ENCODE results near the gene MALRD1.

The MALRD1 gene

DNA sequence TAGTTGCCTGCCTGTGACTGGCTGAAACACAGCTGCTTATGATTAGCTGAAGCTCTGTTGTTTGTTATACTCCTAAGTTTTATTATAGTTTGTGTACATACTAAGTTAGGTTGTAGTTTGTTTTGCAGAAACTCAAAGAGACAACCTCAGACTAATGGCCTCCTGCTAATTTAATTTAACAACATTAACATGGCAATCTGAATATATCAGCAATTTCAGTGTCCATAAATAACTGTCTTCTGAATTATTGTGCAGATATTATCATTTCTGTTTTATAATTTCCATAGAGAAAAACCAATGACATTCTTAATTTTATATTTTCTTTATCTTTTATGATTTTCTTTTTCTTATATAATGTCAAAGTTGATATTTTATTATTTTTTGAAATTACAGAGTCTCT, 469.5 kb downstream of the MALRD1 start:
- ChIA-PET POLR2A (ENCODE audit: low non-redundant PET) (no interaction called here), CTCF (no interaction called here)
- TF ChIP-seq, protein P1, sequence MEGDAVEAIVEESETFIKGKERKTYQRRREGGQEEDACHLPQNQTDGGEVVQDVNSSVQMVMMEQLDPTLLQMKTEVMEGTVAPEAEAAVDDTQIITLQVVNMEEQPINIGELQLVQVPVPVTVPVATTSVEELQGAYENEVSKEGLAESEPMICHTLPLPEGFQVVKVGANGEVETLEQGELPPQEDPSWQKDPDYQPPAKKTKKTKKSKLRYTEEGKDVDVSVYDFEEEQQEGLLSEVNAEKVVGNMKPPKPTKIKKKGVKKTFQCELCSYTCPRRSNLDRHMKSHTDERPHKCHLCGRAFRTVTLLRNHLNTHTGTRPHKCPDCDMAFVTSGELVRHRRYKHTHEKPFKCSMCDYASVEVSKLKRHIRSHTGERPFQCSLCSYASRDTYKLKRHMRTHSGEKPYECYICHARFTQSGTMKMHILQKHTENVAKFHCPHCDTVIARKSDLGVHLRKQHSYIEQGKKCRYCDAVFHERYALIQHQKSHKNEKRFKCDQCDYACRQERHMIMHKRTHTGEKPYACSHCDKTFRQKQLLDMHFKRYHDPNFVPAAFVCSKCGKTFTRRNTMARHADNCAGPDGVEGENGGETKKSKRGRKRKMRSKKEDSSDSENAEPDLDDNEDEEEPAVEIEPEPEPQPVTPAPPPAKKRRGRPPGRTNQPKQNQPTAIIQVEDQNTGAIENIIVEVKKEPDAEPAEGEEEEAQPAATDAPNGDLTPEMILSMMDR (conservative IDR thresholded peaks at IDR 0.05; ENCODE audit: low read depth), result no peak
- no peak overlapping the region for H3K27ac ChIP-seq
- no peak for DNase-seq (ENCODE audit: low spot score)

- POLR2A ChIA-PET (ENCODE audit: low non-redundant PET), result no interaction called here
- CTCF ChIA-PET, result no interaction called here
- no peak for DNase-seq (ENCODE audit: low spot score)
- H3K27ac ChIP-seq, result no peak overlapping the region
- TF ChIP-seq, protein P1 (conservative IDR thresholded peaks at IDR 0.05; ENCODE audit: low read depth), result no peak
These were observed 470.0 kb downstream of the MALRD1 start for GRCh38 chr10:19518632-19519031.

- POLR2A ChIA-PET (ENCODE audit: low non-redundant PET), result no interaction called here
- no peak overlapping the region for H3K27ac ChIP-seq
- TF ChIP-seq, protein P1 (conservative IDR thresholded peaks at IDR 0.05; ENCODE audit: low read depth), result no peak
- CTCF ChIA-PET, result interaction anchor here (0.6 kb wide), 1 partner anchor 108 kb away, joined by 3 read pairs; no protein-coding TSS in a partner anchor
- DNase-seq (ENCODE audit: low spot score), result no peak
These were observed 482.7 kb downstream of the MALRD1 start for GRCh38 chr10:19531324-19531723.

GRCh38 chr10:19532411-19532810, 483.8 kb downstream of the MALRD1 start:
- no peak overlapping the region for H3K27ac ChIP-seq
- ChIA-PET POLR2A (ENCODE audit: low non-redundant PET) (no interaction called here), CTCF (no interaction called here)
- no peak for DNase-seq (ENCODE audit: low spot score)
- TF ChIP-seq, protein P1 (conservative IDR thresholded peaks at IDR 0.05; ENCODE audit: low read depth), result no peak

- ChIA-PET CTCF (no interaction called here), POLR2A (ENCODE audit: low non-redundant PET) (no interaction called here)
- no peak for DNase-seq (ENCODE audit: low spot score)
- TF ChIP-seq, protein P1 (conservative IDR thresholded peaks at IDR 0.05; ENCODE audit: low read depth), result no peak
- no peak overlapping the region for H3K27ac ChIP-seq
These were observed 492.7 kb downstream of the MALRD1 start for GRCh38 chr10:19541299-19541698.

- no peak overlapping the region for H3K27ac ChIP-seq
- ChIA-PET CTCF (no interaction called here), POLR2A (ENCODE audit: low non-redundant PET) (no interaction called here)
- TF ChIP-seq, protein P1 (conservative IDR thresholded peaks at IDR 0.05; ENCODE audit: low read depth), result no peak
- DNase-seq (ENCODE audit: low spot score), result no peak
These were observed 497.6 kb downstream of the MALRD1 start for GRCh38 chr10:19546224-19546623.

DNA sequence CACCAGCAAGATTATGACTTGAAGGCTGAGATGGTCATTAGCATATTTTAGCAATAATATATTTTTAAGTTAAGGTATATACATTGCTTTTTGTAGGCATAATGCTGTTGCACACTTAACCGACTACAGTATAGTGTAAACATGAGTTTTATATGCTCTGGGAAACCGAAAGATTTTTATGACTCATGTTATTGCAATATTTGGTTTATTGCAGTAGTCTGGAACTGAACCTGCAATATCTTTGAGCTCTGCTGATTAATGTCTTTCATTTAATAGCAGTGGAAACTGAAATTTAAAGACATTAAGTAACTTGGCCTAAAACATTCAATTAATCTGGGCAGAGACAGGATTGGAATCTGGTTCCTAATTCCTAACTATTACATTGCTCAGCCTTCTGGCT, 500.9 kb downstream of the MALRD1 start:
- CTCF ChIA-PET, result no interaction called here
- POLR2A ChIA-PET (ENCODE audit: low non-redundant PET), result no interaction called here
- TF ChIP-seq, protein P1 (conservative IDR thresholded peaks at IDR 0.05; ENCODE audit: low read depth), result no peak
- no peak overlapping the region for H3K27ac ChIP-seq
- no peak for DNase-seq (ENCODE audit: low spot score)
